Measurements from ENCODE around the gene MFSD12.

DNA sequence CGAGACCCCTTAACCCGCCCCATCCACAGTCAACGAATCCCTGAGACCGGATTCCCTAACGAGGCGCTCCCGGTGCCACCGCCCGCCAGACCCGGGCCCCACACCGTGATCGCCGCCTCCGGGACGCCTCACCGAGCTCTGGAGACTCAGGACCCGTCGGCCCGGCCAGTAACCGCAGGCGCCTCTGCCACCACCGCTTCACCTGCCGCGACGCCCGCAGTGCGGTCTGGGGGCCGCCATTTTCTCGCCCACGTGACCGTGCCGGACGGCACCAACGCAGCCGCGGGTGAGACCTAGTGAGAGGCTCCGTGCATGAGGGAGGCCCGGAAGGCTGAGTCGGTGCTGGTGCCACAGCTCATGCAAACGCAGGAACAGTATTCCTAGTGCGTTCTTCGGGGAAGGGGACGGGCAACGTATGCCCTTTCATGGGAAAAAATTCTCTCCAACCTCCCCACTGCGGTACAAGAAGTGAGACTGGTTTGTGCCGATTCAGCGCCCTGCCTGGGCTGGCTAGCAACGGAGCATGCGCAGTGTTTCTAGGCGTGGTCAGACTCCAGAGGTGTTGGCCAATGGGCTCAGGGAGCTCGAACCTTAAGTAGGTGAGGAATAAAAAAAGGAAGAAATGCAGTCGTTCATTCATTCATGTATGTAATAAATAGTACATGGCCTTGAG lies 56.8 kb downstream of the MFSD12 start, which contains the start of gene DOHH:
- TF ChIP-seq, protein P1, sequence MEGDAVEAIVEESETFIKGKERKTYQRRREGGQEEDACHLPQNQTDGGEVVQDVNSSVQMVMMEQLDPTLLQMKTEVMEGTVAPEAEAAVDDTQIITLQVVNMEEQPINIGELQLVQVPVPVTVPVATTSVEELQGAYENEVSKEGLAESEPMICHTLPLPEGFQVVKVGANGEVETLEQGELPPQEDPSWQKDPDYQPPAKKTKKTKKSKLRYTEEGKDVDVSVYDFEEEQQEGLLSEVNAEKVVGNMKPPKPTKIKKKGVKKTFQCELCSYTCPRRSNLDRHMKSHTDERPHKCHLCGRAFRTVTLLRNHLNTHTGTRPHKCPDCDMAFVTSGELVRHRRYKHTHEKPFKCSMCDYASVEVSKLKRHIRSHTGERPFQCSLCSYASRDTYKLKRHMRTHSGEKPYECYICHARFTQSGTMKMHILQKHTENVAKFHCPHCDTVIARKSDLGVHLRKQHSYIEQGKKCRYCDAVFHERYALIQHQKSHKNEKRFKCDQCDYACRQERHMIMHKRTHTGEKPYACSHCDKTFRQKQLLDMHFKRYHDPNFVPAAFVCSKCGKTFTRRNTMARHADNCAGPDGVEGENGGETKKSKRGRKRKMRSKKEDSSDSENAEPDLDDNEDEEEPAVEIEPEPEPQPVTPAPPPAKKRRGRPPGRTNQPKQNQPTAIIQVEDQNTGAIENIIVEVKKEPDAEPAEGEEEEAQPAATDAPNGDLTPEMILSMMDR (IDR thresholded peaks at IDR 0.05; ENCODE audit: low read depth, low read length, poor library complexity, severe bottlenecking): no peak
- TF ChIP-seq EZH2phosphoT487 (IDR thresholded peaks at IDR 0.05; ENCODE audit: borderline replicate concordance, low read length): no peak
